ENCODE measurements around the gene CATSPERD. TPM values are rescaled to one million over a fixed set of nuclear protein-coding genes. Genes with fewer than 3 reads are reported as not detected.

Gene CATSPERD
- total and polyA plus RNA-seq, 9 of the 15 experiments (the other 6 are each of a cell fraction or from before 2014, with no cell fraction given), result not detected

DNA sequence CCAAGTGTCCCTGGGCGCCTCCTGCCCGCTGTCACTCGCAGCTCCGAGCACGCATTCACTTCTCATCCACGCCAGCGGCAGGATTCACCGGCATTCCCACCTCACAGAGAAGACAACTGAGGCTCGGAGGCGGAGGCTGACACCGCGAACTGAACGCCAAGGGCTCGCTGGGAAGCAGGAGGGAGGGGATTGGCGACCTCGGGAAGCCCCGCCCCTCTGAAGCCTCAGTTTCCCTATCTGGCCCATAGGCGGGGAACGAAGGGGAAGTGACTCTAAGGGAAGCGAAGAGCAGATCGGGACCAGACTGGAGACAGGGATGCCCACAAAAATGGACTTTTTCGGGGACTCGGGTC is 40.4 kb upstream of the CATSPERD start (continued):
- TF ChIP-seq STAT5A (IDR thresholded peaks at IDR 0.05; ENCODE audit: borderline replicate concordance, low read length) (no peak), SIRT6 (IDR thresholded peaks at IDR 0.05; ENCODE audit: low read depth, low read length) (no peak), ZNF197 (CRISPR knock-in tag; IDR thresholded peaks at IDR 0.05; ENCODE audit: low read depth) (no peak), SMARCA5 (IDR thresholded peaks at IDR 0.05) (0 out of 2 replicates have a peak, but pooled peaks have one; percentile 40), TAF15 (IDR thresholded peaks at IDR 0.05; ENCODE audit: low read depth, low read length) (no peak), STAT5B (CRISPR knock-in tag; IDR thresholded peaks at IDR 0.05) (no peak), FOXK2 (conservative IDR thresholded peaks at IDR 0.05 in 1 of 2, IDR thresholded peaks at IDR 0.05 in 1 of 2; ENCODE audit: low read depth in 2 of 2) (no peak), SRSF9 (IDR thresholded peaks at IDR 0.05; ENCODE audit: borderline replicate concordance, low read depth, low read length) (no peak), ZNF79 (CRISPR knock-in tag; IDR thresholded peaks at IDR 0.05; ENCODE audit: low read depth) (no peak), FOXK1 (CRISPR knock-in tag; IDR thresholded peaks at IDR 0.05; ENCODE audit: borderline replicate concordance) (no peak), POLR2A (conservative IDR thresholded peaks at IDR 0.05) (no peak; the same call in 1 of the 2 replicates), MBD1 (CRISPR knock-in tag; IDR thresholded peaks at IDR 0.05) (no peak), HIVEP1 (CRISPR knock-in tag; IDR thresholded peaks at IDR 0.05) (0 out of 2 replicates have a peak, but pooled peaks have one; percentile 27), KAT7 (CRISPR knock-in tag; IDR thresholded peaks at IDR 0.05; ENCODE audit: borderline replicate concordance) (no peak), EWSR1 (IDR thresholded peaks at IDR 0.05; ENCODE audit: borderline replicate concordance, low read depth, partially characterized antibody) (no peak), SNRNP70 (optimal IDR thresholded peaks at IDR 0.05; ENCODE audit: low read depth, low read length) (no peak), ZNF23 (CRISPR knock-in tag; IDR thresholded peaks at IDR 0.05) (no peak), NEUROD1 (IDR thresholded peaks at IDR 0.05; ENCODE audit: borderline replicate concordance, low read depth, low read length, partially characterized antibody) (no peak), L3MBTL2 (IDR thresholded peaks at IDR 0.05) (no peak), YBX1 (IDR thresholded peaks at IDR 0.05) (no peak), NBN (IDR thresholded peaks at IDR 0.05; ENCODE audit: low read depth) (no peak; the same call in 1 of the 2 replicates), LCOR (CRISPR knock-in tag; IDR thresholded peaks at IDR 0.05) (no peak), ZNF764 (CRISPR knock-in tag; IDR thresholded peaks at IDR 0.05; ENCODE audit: low read depth) (no peak), MAZ (CRISPR knock-in tag; conservative IDR thresholded peaks at IDR 0.05 in 1 of 2, IDR thresholded peaks at IDR 0.05 in 1 of 2) (no peak; a peak in 1 of 4 replicates), PHF8 (IDR thresholded peaks at IDR 0.05; ENCODE audit: borderline replicate concordance, low read length) (peak; percentile 87)
- TF ChIP-seq, protein P1, sequence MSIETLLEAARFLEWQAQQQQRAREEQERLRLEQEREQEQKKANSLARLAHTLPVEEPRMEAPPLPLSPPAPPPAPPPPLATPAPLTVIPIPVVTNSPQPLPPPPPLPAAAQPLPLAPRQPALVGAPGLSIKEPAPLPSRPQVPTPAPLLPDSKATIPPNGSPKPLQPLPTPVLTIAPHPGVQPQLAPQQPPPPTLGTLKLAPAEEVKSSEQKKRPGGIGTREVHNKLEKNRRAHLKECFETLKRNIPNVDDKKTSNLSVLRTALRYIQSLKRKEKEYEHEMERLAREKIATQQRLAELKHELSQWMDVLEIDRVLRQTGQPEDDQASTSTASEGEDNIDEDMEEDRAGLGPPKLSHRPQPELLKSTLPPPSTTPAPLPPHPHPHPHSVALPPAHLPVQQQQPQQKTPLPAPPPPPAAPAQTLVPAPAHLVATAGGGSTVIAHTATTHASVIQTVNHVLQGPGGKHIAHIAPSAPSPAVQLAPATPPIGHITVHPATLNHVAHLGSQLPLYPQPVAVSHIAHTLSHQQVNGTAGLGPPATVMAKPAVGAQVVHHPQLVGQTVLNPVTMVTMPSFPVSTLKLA (conservative IDR thresholded peaks at IDR 0.05), result no peak
- TF ChIP-seq, protein P2, sequence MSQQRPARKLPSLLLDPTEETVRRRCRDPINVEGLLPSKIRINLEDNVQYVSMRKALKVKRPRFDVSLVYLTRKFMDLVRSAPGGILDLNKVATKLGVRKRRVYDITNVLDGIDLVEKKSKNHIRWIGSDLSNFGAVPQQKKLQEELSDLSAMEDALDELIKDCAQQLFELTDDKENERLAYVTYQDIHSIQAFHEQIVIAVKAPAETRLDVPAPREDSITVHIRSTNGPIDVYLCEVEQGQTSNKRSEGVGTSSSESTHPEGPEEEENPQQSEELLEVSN (IDR thresholded peaks at IDR 0.05; ENCODE audit: borderline replicate concordance in 1 of 2, extremely low read depth in 1 of 2, insufficient read depth in 1 of 2, insufficient read length in 1 of 2, low read depth in 1 of 2, low read length in 1 of 2, poor library complexity in 1 of 2, severe bottlenecking in 1 of 2), result no peak

All from K562 (cell line).